Neural cell (in vitro differentiated cells): ENCODE data around the gene ZMYND10. TPM values are rescaled to one million over a fixed set of nuclear protein-coding genes. Genes with fewer than 3 reads are reported as not detected.

ENCODE experiments used
- H2AFZ ChIP-seq: fragments of 200-600, 300-800 bp; sonication (generic), shearing (Covaris generic); 2 replicates; pipeline ENCODE4 v1.6.0; 2014; ENCODE audit warnings: low read depth, mild to moderate bottlenecking, antibody characterized with exemption, low read length, moderate library complexity
- H3F3A ChIP-seq: fragments of 200-600 bp; shearing (Covaris generic); 2 replicates; pipeline ENCODE4 v1.6.1; 2016; ENCODE audit warnings: mild to moderate bottlenecking, moderate library complexity, mixed read lengths, antibody characterized with exemption, low read length; ENCODE audit not compliant: insufficient read depth, poor library complexity, severe bottlenecking
- H3K27ac ChIP-seq: fragments of 200-600, 300-800 bp; sonication (generic), shearing (Covaris generic); 2 replicates; pipeline ENCODE4 v1.5.1; 2014; ENCODE audit warnings: mild to moderate bottlenecking, low read length, moderate library complexity
- H3K27me3 ChIP-seq: fragments of 300-800, 200-600 bp; sonication (generic), shearing (Covaris generic); 2 replicates; pipeline ENCODE4 v1.6.0; 2014; ENCODE audit warnings: mild to moderate bottlenecking, low read depth, low read length, moderate library complexity; ENCODE audit not compliant: insufficient read depth
- H3K36me3 ChIP-seq: fragments of 300-800, 200-600 bp; sonication (generic), shearing (Covaris generic); 2 replicates; pipeline ENCODE4 v1.5.1; 2014; ENCODE audit warnings: mild to moderate bottlenecking, antibody characterized with exemption, low read length, moderate library complexity; ENCODE audit not compliant: insufficient read depth
- H3K4me2 ChIP-seq: fragments of 300-800, 200-600 bp; sonication (generic), shearing (Covaris generic); 2 replicates; pipeline ENCODE4 v1.6.0; 2014; ENCODE audit warnings: mild to moderate bottlenecking, low read length
- H3K4me3 ChIP-seq: fragments of 300-800, 200-600 bp; sonication (generic), shearing (Covaris generic); 2 replicates; pipeline ENCODE4 v1.5.1; 2014; ENCODE audit warnings: mild to moderate bottlenecking, low read length, moderate library complexity
- H3K79me2 ChIP-seq: fragments of 200-600 bp; shearing (Covaris generic); replicated peaks from 2 replicates; pipeline ENCODE4 v1.6.0; 2014; ENCODE audit warnings: mild to moderate bottlenecking, low read length, moderate library complexity; ENCODE audit not compliant: insufficient read depth
- H3K9ac ChIP-seq: fragments of 300-800, 200-600 bp; sonication (generic), shearing (Covaris generic); 2 replicates; pipeline ENCODE4 v1.6.1; 2016; ENCODE audit warnings: mild to moderate bottlenecking, low read length, mixed read lengths
- H3K9me2 ChIP-seq: fragments of 200-600 bp; shearing (Covaris generic); 2 replicates; pipeline ENCODE4 v1.6.1; 2016; ENCODE audit warnings: mild to moderate bottlenecking, low read length, mixed read lengths; ENCODE audit not compliant: insufficient read depth
- H3K9me3 ChIP-seq: fragments of 200-600, 300-800 bp; sonication (generic), shearing (Covaris generic); 2 replicates; pipeline ENCODE4 v1.6.1; 2016; ENCODE audit warnings: mild to moderate bottlenecking, mixed run types, low read length, moderate library complexity, mixed read lengths
- H4K20me1 ChIP-seq: fragments of 200-600 bp; shearing (Covaris generic); 2 replicates; pipeline ENCODE4 v1.6.1; 2016; ENCODE audit warnings: mild to moderate bottlenecking, mixed run types; ENCODE audit not compliant: insufficient read depth
- CTCF ChIP-seq: fragments of 450-650 bp; IDR thresholded peaks from 2 replicates; pipeline ENCODE4 v1.5.1; 2014; ENCODE audit warnings: antibody characterized with exemption, mild to moderate bottlenecking, moderate library complexity; ENCODE audit not compliant: poor library complexity, severe bottlenecking
- EP300 ChIP-seq: fragments of 450-650 bp; conservative IDR thresholded peaks from 2 replicates; pipeline ENCODE4 v1.6.1; 2014; ENCODE audit warnings: antibody characterized with exemption, mild to moderate bottlenecking, moderate library complexity; ENCODE audit not compliant: poor library complexity, severe bottlenecking
- EZH2 ChIP-seq: fragments of 200-600, 300-800 bp; shearing (Covaris generic), sonication (generic); IDR thresholded peaks from 2 replicates; pipeline ENCODE4 v1.6.1; 2014; ENCODE audit warnings: antibody characterized with exemption, low read length, borderline replicate concordance, mild to moderate bottlenecking; ENCODE audit not compliant: insufficient read depth, poor library complexity, severe bottlenecking
- MXI1 ChIP-seq: fragments of 450-650 bp; conservative IDR thresholded peaks from 2 replicates; pipeline ENCODE4 v1.6.1; 2014; ENCODE audit warnings: antibody characterized with exemption, mild to moderate bottlenecking; ENCODE audit not compliant: poor library complexity, severe bottlenecking
- POLR2AphosphoS5 ChIP-seq: IDR thresholded peaks from 2 replicates; pipeline ENCODE4 v1.6.1; 2012
- RAD21 ChIP-seq: fragments of 450-650 bp; conservative IDR thresholded peaks from 2 replicates; pipeline ENCODE4 v1.6.1; 2014; ENCODE audit warnings: antibody characterized with exemption, mild to moderate bottlenecking, moderate library complexity
- SMC3 ChIP-seq: fragments of 450-650 bp; conservative IDR thresholded peaks from 2 replicates; pipeline ENCODE4 v1.6.1; 2014; ENCODE audit warnings: antibody characterized with exemption, mild to moderate bottlenecking, moderate library complexity; ENCODE audit not compliant: poor library complexity
- TAF1 ChIP-seq: IDR thresholded peaks from 2 replicates; pipeline ENCODE4 v1.6.1; 2012; ENCODE audit warnings: low read depth
- polyA plus RNA-seq: library from polyadenylated mRNA; depleted of rRNA; stranded (reverse); fragments of >200 nt; gene quantifications from 2 replicates; pipeline ENCODE4 v1.2.3, GENCODE V29; 2014
- TF ChIP-seq, protein P1 (sequence below): IDR thresholded peaks from 2 replicates; pipeline ENCODE4 v1.6.1; 2012; ENCODE audit warnings: borderline replicate concordance

The ZMYND10 gene
- polyA plus RNA-seq, 1 donor from 2014 or later: 5.2 TPM

DNA sequence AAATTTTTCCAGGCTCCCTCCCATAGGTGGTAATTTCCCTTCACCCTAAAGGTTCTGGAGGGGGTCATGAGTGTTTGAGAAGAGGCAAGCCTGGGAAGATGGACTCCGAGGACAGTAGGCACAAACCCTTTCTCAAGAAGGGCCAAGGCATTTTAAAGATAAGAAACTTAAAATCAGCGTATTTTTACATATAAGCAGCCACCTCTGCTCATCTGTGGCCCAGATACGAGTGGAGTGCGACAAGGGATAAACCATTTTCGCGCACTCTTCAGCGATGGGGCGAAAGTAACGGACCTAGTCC lies 5.4 kb downstream of the ZMYND10 start:
- Histone ChIP-seq H3K4me2 (no peak overlapping the region), H4K20me1 (no peaks in the 10 kb centered on the region), H3F3A (no peaks in the 10 kb centered on the region), H3K27me3 (peaks cover 36% of the 10 kb centered on the region), H3K9me2 (no peaks in the 10 kb centered on the region), H2AFZ (no peak overlapping the region), H3K9ac (no peak overlapping the region), H3K4me3 (no peak overlapping the region), H3K79me2 (peaks cover 17% of the 10 kb centered on the region), H3K36me3 (no peaks in the 10 kb centered on the region), H3K9me3 (no peaks in the 10 kb centered on the region), H3K27ac (no peak overlapping the region)
- TF ChIP-seq RAD21 (no peak), MXI1 (no peak), EP300 (no peak), TAF1 (no peak), CTCF (no peak), POLR2AphosphoS5 (no peak), EZH2 (no peak), SMC3 (no peak)
- TF ChIP-seq, protein P1, sequence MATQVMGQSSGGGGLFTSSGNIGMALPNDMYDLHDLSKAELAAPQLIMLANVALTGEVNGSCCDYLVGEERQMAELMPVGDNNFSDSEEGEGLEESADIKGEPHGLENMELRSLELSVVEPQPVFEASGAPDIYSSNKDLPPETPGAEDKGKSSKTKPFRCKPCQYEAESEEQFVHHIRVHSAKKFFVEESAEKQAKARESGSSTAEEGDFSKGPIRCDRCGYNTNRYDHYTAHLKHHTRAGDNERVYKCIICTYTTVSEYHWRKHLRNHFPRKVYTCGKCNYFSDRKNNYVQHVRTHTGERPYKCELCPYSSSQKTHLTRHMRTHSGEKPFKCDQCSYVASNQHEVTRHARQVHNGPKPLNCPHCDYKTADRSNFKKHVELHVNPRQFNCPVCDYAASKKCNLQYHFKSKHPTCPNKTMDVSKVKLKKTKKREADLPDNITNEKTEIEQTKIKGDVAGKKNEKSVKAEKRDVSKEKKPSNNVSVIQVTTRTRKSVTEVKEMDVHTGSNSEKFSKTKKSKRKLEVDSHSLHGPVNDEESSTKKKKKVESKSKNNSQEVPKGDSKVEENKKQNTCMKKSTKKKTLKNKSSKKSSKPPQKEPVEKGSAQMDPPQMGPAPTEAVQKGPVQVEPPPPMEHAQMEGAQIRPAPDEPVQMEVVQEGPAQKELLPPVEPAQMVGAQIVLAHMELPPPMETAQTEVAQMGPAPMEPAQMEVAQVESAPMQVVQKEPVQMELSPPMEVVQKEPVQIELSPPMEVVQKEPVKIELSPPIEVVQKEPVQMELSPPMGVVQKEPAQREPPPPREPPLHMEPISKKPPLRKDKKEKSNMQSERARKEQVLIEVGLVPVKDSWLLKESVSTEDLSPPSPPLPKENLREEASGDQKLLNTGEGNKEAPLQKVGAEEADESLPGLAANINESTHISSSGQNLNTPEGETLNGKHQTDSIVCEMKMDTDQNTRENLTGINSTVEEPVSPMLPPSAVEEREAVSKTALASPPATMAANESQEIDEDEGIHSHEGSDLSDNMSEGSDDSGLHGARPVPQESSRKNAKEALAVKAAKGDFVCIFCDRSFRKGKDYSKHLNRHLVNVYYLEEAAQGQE: no peak

DNA sequence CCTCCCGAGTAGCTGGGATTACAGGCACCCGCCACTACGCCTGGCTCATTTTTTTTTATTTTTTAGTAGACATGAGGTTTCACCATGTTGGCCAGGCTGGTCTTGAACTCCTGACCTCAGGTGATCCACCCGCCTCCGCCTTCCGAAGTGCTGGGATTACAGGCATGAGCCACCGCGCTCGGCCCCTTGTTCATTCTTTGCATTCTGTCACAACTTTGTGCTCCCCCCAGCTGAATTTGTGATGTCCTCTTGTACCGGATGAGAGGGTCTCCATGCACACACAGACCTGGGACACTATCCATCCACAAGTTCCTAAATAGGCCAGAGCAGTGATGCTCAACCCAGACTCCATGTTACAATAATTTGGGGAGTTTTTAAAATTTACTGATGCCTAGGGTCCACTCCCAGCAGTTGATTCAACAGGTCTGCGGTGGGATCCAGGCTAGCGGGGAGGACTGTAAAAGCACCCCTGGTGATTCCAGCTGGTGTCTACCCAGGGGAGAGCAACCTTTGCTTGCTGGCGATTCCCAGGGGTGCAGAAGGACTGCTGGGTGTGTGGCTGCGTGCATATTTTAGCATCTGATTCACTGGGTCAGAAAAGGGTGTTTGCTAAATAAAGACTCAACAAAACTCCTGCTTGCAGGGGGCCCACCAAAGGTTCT lies 5.9 kb downstream of the ZMYND10 start:
- Histone ChIP-seq H3K27ac (no peak overlapping the region), H3K79me2 (peaks cover 19% of the 10 kb centered on the region), H3K9me2 (no peaks in the 10 kb centered on the region), H3K9ac (no peak overlapping the region), H3F3A (no peaks in the 10 kb centered on the region), H3K4me2 (no peak overlapping the region), H3K4me3 (no peak overlapping the region), H3K9me3 (no peaks in the 10 kb centered on the region), H4K20me1 (no peaks in the 10 kb centered on the region), H2AFZ (no peak overlapping the region), H3K36me3 (no peaks in the 10 kb centered on the region), H3K27me3 (peaks cover 33% of the 10 kb centered on the region)
- TF ChIP-seq CTCF (no peak), SMC3 (no peak), TAF1 (no peak), EZH2 (no peak), POLR2AphosphoS5 (no peak), MXI1 (no peak)
- TF ChIP-seq, protein P1: no peak
